OCI-LY1 (cell line): ENCODE measurements around the gene LRRC8D.
A peak's percentile ranks its signal among the peaks of the same experiment; 100 is the strongest.

Source experiments
- H2AFZ ChIP-seq: fragments of 200-600 bp; sonication (generic), shearing (Covaris generic); 2 replicates; pipeline ENCODE4 v1.6.0; 2014; ENCODE audit warnings: antibody characterized with exemption, mild to moderate bottlenecking, low read length
- H3F3A ChIP-seq: fragments of 200-600 bp; sonication (generic), shearing (Covaris generic); 2 replicates; pipeline ENCODE4 v1.6.0; 2014; ENCODE audit warnings: mild to moderate bottlenecking, antibody characterized with exemption, low read length, moderate library complexity; ENCODE audit not compliant: insufficient read depth
- H3K27ac ChIP-seq: fragments of 200-600 bp; sonication (generic); 2 replicates; pipeline ENCODE4 v1.5.1; 2014; ENCODE audit warnings: low read length, mixed run types, mild to moderate bottlenecking, low read depth; ENCODE audit not compliant: poor library complexity, severe bottlenecking
- H3K27me3 ChIP-seq: fragments of 200-600 bp; sonication (generic); 2 replicates; pipeline ENCODE4 v1.6.0; 2014; ENCODE audit warnings: antibody characterized with exemption, mild to moderate bottlenecking, low read length, moderate library complexity; ENCODE audit not compliant: insufficient read depth
- H3K36me3 ChIP-seq: fragments of 200-600 bp; sonication (generic); 2 replicates; pipeline ENCODE4 v1.6.1; 2014; ENCODE audit warnings: mild to moderate bottlenecking, antibody characterized with exemption, low read length, moderate library complexity, mixed read lengths; ENCODE audit not compliant: insufficient read depth
- H3K4me1 ChIP-seq: fragments of 200-600 bp; sonication (generic); 2 replicates; pipeline ENCODE4 v1.5.1; 2014; ENCODE audit warnings: mild to moderate bottlenecking, low read length, moderate library complexity; ENCODE audit not compliant: insufficient read depth, severe bottlenecking
- H3K4me2 ChIP-seq: fragments of 200-600 bp; sonication (generic), shearing (Covaris generic); 2 replicates; pipeline ENCODE4 v1.6.1; 2014; ENCODE audit warnings: low read length
- H3K4me3 ChIP-seq: fragments of 200-600 bp; sonication (generic); 2 replicates; pipeline ENCODE4 v1.5.1; 2014; ENCODE audit warnings: low read length, low read depth, mild to moderate bottlenecking, mixed read lengths; ENCODE audit not compliant: poor library complexity, severe bottlenecking
- H3K79me2 ChIP-seq: fragments of 200-600 bp; shearing (Covaris generic); 2 replicates; pipeline ENCODE4 v1.6.1; 2016; ENCODE audit warnings: mixed run types, low read length, mixed read lengths; ENCODE audit not compliant: insufficient read depth
- H3K9ac ChIP-seq: fragments of 200-600 bp; sonication (generic), shearing (Covaris generic); 2 replicates; pipeline ENCODE4 v1.6.1; 2014; ENCODE audit warnings: mild to moderate bottlenecking, low read length, mixed read lengths
- H3K9me2 ChIP-seq: fragments of 200-600 bp; sonication (generic), shearing (Covaris generic); 2 replicates; pipeline ENCODE4 v1.6.1; 2014; ENCODE audit warnings: low read depth, mild to moderate bottlenecking, low read length, mixed read lengths
- H3K9me3 ChIP-seq: fragments of 200-600 bp; shearing (Covaris generic); 2 replicates; pipeline ENCODE4 v1.6.1; 2014; ENCODE audit warnings: low read length, mixed read lengths
- H4K20me1 ChIP-seq: fragments of 200-600 bp; sonication (generic), shearing (Covaris generic); 2 replicates; pipeline ENCODE4 v1.6.0; 2016; ENCODE audit warnings: mild to moderate bottlenecking, low read length; ENCODE audit not compliant: insufficient read depth
- CTCF ChIP-seq: fragments of 200-600 bp; sonication (generic), shearing (Covaris generic); IDR thresholded peaks from 2 replicates; pipeline ENCODE4 v1.5.1; 2017; ENCODE audit warnings: mild to moderate bottlenecking, antibody characterized with exemption, low read length, moderate library complexity, mixed read lengths
- EZH2 ChIP-seq: fragments of 200-600 bp; sonication (generic), shearing (Covaris generic); IDR thresholded peaks from 2 replicates; pipeline ENCODE4 v1.8.0; 2017; ENCODE audit warnings: borderline replicate concordance, mixed run types, mild to moderate bottlenecking, antibody characterized with exemption, low read length, moderate library complexity, mixed read lengths

Gene LRRC8D

DNA sequence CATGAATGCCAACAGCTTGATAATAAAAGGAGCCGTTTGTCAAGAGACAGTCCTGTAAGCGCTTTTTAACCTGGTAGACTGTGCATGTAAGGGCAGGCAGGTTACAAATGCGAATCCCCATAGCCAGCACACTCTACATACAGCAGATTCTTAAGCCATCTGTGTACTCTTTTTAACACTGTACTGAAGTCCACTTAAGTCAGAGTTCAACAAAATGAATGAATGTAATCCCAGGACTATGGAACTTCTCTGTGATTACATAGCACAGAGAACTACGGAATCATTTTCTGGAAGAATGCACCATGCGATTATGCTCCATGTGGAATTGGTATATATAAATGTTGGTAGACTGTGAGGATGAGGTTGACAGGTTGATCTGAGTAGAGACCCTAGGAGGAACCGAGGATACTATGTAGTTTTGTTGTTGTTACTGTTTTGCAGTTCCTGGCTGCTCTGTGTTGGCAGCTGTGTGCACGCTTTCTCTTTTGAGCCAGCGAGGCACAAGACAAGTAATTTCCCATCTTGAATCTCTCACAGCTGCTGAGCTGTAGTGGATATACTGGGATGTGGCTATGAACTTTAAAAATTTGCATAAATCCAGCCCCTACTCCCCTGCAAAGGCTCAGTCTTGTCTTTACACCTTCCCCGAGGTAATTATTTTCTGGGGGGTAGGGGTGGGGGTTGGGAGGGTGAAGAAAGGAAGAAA, 21.9 kb downstream of the LRRC8D start:
- Histone ChIP-seq H3F3A (0 out of 2 replicates have a peak, but pooled peaks cover 6% of the 10 kb centered on the region), H3K9me3 (no peaks in the 10 kb centered on the region), H3K4me1 (peaks cover 64% of the 10 kb centered on the region), H3K4me3 (peak overlapping the region; percentile 77), H4K20me1 (no peaks in the 10 kb centered on the region), H3K9me2 (no peaks in the 10 kb centered on the region), H3K79me2 (peaks cover 22% of the 10 kb centered on the region), H3K4me2 (peak overlapping the region; percentile 92), H3K27ac (peak overlapping the region; percentile 80), H2AFZ (peak overlapping the region; percentile 43; the same call in 1 of the 2 replicates), H3K27me3 (no peaks in the 10 kb centered on the region), H3K9ac (peak overlapping the region; percentile 86), H3K36me3 (peaks cover 22% of the 10 kb centered on the region; the same call in 1 of the 2 replicates)
- no peak for TF ChIP-seq EZH2
- no peak for TF ChIP-seq CTCF

DNA sequence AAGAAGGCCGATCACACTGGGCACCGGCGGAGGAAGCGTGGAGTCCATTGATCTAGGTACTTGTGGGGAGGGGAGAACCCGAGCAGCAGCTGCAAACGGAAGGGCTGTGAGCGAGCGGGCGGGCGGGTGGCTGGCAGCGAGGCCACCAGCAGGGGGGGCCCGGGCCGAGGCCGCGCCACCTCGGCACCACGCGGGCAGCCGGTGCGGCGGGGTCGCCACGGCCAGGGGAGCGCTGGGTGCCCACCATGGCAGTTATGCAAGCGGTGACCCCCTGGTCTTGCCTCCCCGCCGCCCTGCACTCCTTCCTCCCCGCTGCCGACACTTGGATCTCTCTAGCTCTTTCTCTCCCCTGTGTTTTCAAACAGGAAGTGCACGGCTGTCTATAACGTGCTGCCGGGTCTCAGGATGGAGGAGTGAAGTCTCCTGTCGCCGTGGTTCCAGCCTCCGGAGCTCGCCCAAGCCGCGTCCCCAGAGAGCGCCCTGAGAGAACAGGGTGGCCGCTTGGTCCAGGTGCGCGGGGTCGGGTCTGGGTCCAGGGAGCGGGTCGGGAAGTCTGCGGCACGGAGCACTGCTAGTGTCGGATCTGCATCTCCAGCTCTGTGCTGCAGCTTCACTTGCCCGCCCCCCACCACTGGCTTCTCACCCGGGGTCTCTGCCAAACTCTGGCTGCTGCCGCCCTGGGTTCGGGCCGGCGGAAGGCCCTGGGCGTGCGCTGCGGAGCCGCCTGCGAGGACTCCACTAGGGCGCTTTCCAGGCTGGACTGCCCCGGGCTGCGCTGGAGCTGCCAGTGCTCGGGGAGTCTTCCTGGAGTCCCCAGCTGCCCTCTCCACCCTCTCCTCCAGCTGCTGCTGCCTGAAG, 22.7 kb downstream of the LRRC8D start:
- Histone ChIP-seq H4K20me1 (no peaks in the 10 kb centered on the region), H3K27me3 (no peaks in the 10 kb centered on the region), H3K4me1 (peaks cover 58% of the 10 kb centered on the region), H3K79me2 (peaks cover 28% of the 10 kb centered on the region), H3K4me2 (peak overlapping the region; percentile 92), H2AFZ (0 out of 2 replicates have a peak overlapping the region, but pooled peaks have one; percentile 43), H3K9me3 (no peaks in the 10 kb centered on the region), H3K4me3 (peak overlapping the region; percentile 77), H3K9ac (peak overlapping the region; percentile 86), H3F3A (0 out of 2 replicates have a peak, but pooled peaks cover 6% of the 10 kb centered on the region), H3K9me2 (no peaks in the 10 kb centered on the region), H3K27ac (peak overlapping the region; percentile 80), H3K36me3 (peaks cover 30% of the 10 kb centered on the region; the same call in 1 of the 2 replicates)
- TF ChIP-seq CTCF (peak; percentile 68), EZH2 (no peak)

DNA sequence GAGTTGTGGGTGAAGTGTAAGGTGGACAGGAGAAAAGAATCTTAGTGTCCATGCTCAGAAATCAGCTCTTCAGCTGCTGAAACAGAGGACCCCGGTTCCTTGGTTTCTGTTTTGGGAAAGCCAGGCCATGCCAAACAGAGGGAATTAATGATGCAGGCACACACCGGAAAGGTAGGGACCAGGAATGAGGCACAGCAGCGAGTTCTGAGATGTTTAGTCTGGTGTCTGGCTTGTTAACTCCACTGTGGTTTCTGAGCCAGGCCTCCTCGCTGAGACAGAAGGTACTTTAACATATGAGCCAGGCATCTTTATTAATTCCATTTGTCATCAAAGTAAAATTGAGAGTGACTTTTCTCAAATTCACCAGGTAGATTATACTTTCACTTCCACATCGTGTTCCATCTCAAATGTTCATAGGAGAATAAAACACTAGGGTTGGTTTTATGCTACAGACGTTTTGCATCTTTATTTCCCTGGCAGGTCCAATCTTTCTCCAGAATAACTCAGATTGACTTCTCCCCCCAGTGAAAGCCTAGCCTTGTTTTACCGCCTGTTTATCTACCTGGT, 23.5 kb downstream of the LRRC8D start:
- Histone ChIP-seq H3K9ac (peak overlapping the region; percentile 86), H3K36me3 (peaks cover 38% of the 10 kb centered on the region; the same call in 1 of the 2 replicates), H3K4me2 (peak overlapping the region; percentile 92), H3K27me3 (no peaks in the 10 kb centered on the region), H3K4me3 (peak overlapping the region; percentile 77), H3K9me3 (no peaks in the 10 kb centered on the region), H3K9me2 (no peaks in the 10 kb centered on the region), H3K79me2 (peaks cover 28% of the 10 kb centered on the region), H3F3A (0 out of 2 replicates have a peak, but pooled peaks cover 6% of the 10 kb centered on the region), H4K20me1 (no peaks in the 10 kb centered on the region), H3K27ac (peak overlapping the region; percentile 80), H2AFZ (no peak overlapping the region), H3K4me1 (peaks cover 50% of the 10 kb centered on the region)
- TF ChIP-seq CTCF (no peak), EZH2 (no peak)
